GM12874 (cell line): ENCODE data around the gene GPR32.

Source experiments
- TF ChIP-seq, protein P1 (sequence below): IDR thresholded peaks from 2 replicates; pipeline ENCODE4 v1.5.1; 2011; ENCODE audit warnings: low read depth, mild to moderate bottlenecking, control low read depth, low read length, moderate library complexity; ENCODE audit not compliant: insufficient read depth

Gene GPR32

DNA sequence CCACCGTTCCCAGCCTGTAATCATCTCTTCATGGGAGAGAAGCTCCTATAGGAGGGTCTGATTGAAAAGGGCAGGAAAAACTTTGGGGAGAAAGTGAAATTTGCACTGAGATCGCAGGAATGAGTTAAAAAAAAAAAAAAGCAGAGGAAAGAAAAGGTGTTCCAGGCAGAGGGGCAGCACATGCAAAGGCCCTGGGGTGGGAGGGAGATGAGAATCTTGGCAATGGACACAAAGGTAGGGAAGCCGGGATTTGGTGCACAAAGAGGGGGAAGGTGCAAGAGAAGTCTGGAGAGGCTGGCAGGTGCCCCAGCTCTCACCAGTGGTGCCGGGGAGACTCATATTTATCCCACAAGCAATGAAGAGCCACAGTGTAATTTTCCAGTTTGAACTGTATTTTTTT, 16.4 kb upstream of the GPR32 start:
- TF ChIP-seq, protein P1, sequence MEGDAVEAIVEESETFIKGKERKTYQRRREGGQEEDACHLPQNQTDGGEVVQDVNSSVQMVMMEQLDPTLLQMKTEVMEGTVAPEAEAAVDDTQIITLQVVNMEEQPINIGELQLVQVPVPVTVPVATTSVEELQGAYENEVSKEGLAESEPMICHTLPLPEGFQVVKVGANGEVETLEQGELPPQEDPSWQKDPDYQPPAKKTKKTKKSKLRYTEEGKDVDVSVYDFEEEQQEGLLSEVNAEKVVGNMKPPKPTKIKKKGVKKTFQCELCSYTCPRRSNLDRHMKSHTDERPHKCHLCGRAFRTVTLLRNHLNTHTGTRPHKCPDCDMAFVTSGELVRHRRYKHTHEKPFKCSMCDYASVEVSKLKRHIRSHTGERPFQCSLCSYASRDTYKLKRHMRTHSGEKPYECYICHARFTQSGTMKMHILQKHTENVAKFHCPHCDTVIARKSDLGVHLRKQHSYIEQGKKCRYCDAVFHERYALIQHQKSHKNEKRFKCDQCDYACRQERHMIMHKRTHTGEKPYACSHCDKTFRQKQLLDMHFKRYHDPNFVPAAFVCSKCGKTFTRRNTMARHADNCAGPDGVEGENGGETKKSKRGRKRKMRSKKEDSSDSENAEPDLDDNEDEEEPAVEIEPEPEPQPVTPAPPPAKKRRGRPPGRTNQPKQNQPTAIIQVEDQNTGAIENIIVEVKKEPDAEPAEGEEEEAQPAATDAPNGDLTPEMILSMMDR, result no peak

DNA sequence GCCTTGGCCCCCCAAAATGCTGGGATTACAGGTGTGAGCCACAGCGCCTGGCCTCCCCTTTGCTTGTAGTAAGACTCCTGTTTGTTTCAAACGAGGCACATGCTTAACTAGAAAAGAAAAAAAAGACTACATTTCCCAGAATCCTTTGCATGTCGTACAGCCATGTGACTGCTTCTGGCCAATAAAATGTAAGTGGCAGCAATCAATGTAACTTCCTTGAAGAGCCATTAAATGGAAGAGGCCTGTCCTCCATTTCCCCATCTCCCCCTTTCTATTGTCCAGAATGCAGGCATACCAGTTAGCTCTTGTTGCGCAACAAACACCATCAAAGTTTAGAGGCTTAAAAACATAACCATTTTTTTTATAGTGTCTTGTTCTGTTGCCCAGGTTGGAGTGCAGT, 10.4 kb upstream of the GPR32 start:
- TF ChIP-seq, protein P1, result no peak

DNA sequence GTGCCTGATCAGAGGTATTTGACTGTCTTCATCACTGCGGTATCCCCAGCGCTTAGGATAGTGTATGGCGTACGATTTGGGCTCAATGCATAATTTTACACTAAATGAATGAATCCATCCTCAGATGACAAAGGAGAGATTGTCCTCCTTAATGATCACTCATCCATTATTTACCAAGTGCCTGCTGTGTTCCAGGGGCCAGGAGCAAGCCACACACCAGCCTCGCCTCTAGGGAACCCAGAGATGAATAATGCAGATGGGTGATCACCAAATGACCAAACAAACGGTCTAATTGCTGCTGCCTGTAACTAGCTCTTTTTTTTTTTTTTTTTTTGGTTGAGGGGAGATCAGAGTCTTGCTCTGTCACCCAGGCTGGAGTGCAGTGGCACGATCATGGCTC, 5.9 kb upstream of the GPR32 start:
- TF ChIP-seq, protein P1, result no peak

DNA sequence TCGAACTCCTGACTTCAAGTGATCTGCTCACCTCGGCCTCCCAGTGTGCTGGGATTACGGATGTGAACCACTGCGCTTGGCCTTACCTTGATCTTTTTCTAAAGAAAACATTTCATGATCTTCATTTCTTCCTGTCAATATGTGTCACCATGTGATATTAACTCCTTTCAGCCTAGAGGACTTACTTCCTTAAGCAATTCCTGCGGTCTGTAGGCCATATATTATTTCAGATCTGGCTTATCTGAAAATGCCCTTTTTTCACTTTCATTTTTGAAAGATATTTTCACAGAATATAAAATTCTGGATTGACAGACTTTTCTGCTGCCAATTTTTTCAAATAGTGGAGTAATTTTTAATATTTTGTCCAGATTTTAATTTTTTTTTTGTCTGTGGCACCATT, 2.0 kb upstream of the GPR32 start:
- TF ChIP-seq, protein P1, result no peak

GRCh38 chr19:50770888-50771287, 624 bp downstream of the GPR32 start:
- TF ChIP-seq, protein P1, result no peak

DNA sequence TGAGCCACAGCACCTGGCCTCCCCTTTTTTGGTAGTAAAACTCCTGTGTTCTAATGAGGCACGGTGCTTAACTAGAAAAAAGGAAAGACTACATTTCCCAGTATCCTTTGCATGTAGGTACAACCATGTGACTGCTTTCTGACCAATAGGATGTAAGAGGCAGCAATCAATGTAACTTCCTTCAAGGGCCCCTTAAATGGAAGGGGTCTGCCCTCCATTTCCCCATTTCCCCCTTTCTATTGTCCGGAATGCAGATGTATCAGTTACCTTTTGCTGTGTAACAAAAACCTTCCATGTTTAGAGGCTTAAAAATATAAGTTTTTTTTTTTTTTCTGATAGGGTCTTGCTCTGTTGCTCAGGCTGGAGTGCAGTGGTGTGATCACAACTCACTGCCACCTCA, 2.2 kb downstream of the GPR32 start:
- TF ChIP-seq, protein P1, result no peak

GRCh38 chr19:50776131-50776530, 5.9 kb downstream of the GPR32 start:
- TF ChIP-seq, protein P1, result no peak

GRCh38 chr19:50777261-50777660, 7.0 kb downstream of the GPR32 start:
- TF ChIP-seq, protein P1, result no peak
